OCI-M1 (cell line): Measurements from ENCODE around the gene C13orf46.

Experiments used
- DNase-seq: peaks from one replicate; lab custom pipeline; 2025; lab: John Stamatoyannopoulos, UW

C13orf46 gene

DNA sequence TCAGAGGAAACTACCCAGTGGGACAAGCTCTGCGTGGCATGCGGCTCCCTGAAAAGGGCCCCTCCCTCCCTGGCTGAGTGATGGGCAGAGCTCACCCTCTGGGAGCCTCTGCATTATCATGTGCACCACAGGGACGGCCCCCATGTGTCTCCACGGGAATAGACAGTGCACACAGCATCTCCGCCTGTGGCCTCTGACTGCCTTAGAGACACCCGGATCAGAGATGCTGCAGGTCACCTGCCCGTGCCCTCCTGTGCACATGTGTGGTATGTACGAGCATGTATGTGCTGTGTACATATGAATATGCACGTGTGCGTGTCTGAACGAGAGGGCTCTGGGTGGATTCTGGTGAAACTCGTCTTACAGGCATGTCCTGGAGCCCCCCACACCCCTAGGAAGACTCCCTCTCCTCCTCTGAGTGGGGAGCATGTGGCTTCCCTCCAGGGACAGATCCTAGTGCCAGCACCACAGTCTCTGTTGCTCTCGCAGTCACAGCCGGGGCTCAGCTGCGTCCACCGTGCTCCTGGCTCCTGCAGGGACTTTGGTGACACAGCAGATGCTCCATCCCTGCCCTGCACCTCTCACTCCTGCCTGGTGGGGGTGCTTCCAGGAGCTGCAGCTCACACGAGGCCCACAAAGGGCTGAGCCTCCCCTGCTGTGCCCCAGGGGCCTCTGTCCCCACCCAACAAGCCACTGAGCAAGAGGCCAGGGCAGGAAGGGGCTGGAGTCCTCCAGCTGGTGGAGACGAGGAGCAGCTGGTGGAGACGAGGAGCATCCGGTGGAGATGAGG is 19.6 kb downstream of the C13orf46 start:
- DNase-seq = no peak

DNA sequence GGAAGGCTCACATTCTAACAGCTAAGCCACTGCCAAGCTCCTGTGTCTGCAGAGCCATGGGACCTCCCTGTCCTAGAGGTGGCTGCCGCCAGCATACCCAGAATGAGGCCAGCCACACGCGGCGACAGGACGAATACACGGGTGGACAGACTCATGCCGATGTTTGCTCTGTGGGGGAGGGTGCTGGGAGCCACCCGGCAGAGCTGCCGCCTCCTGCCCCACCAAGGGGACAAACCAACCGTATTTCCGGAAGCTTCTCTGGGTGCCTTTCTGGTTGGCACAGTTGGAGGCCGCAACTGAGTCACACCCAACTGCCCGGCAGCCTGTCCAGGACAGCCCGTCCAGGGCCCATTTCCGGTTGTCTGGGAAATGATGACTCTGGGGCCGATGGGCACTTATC is 20.3 kb downstream of the C13orf46 start:
- no peak for DNase-seq

GRCh38 chr13:113952983-113953520 is 20.8 kb downstream of the C13orf46 start:
- DNase-seq = no peak

GRCh38 chr13:113952151-113952982 is 21.5 kb downstream of the C13orf46 start:
- no peak for DNase-seq

GRCh38 chr13:113951246-113951999 is 22.5 kb downstream of the C13orf46 start:
- peak; percentile 47 for DNase-seq

- no peak for DNase-seq
These were observed 23.2 kb downstream of the C13orf46 start for GRCh38 chr13:113950451-113951245.

GRCh38 chr13:113949546-113949945 is 24.3 kb downstream of the C13orf46 start:
- no peak for DNase-seq

DNA sequence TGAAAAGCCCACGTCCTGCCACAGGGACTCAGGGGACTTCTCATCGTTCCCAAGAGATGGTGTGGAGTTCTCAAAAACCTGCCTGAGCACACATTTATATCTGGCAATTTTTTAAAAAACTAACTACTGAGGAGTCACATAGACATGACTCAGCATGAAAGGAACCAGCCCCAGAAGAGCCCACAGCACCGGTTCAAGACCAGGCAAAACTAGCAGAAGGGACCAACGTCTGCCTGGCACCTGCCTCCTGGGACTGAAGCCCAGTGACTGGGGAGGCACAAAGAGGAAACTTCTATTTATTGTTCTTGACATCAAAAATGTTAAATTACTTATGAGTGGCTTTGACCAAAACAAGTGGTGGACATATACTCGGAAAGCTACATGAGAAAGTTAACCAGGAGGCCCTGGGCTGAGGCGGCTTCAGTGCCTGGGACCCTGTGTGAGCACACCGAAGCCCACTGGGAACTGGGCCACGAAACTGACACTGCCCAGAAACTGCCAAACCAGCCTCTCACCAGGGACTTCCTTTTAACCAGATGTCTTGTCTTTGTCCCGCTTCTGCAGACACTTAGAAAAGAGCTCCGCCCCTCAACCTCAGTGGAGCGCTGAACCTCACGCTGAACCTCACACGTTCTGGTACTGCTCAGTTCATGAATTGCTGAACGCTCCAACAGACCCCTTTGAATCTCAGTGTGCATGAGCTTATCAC is 25.7 kb downstream of the C13orf46 start:
- DNase-seq = no peak

DNA sequence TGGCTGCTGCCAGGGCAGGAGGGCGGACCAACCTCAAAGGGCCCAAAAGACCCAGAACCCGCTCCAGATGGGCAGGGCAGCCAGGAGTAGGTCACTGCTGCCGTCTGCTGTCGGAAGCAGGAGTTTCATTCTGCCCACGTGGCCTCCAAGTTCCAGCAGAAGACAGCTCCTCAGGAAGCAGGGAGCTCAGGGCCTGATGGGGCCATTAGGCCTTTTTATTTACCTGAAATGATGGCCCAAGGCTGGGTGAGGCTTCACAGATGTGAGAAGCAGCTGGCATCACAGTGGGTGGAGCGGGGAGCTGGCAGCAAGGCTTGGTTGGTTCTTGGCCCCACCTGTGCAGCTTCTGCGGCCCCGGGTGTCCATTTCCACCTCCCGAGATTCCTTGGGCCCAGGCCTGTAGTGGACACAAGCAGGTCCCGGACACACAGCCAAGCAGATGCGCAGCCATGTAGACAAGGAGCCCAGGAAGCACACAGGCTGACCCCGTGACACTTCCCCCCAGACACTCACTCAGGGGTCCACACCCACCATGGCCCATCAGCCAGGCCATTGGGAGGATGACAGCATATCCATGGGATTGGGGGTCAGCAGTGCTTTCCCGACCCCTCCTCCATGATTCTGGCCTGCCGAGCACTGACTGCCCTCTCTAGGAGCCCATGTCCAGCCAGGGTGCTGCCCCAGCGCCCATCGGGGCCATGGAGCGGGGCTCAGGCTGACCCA is 26.4 kb downstream of the C13orf46 start:
- DNase-seq = no peak

DNA sequence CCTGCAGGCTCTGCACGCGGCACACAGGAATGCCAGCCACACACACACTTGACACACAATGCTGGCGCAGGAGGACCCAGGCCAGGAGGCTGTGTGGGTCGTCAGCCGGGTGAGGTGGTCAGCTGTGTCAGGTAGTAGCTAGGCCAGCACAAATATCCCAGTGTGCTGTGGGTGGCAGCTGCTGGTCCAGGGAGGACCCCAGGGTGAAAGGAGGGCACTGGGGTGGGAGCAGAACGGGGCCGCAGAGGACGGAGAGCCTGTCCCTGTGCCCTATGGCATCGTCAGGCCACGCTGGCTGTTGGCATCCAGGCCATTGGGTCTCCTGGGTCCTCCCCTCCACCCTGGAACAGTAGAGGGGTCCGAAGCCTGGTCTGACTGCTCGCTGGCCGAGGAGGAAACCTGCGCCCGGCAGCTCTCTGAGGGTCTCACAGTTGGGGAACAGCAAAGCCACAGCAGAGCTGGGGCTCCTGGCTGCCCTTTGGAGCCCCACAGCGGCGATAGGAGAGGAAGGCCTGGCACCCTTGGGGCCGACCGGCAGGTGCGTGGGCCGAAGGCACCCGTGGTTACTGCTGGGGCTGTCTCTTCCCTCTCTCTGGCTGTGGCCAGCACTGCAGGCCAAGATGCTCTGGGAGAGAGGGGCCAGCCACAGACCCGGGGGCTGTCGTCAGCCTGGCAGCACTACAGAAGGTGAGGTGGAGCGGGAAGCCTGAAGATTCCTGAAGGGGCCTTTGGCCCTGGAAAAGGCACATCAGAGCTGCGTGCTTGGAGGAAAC is 27.3 kb downstream of the C13orf46 start:
- no peak for DNase-seq

DNA sequence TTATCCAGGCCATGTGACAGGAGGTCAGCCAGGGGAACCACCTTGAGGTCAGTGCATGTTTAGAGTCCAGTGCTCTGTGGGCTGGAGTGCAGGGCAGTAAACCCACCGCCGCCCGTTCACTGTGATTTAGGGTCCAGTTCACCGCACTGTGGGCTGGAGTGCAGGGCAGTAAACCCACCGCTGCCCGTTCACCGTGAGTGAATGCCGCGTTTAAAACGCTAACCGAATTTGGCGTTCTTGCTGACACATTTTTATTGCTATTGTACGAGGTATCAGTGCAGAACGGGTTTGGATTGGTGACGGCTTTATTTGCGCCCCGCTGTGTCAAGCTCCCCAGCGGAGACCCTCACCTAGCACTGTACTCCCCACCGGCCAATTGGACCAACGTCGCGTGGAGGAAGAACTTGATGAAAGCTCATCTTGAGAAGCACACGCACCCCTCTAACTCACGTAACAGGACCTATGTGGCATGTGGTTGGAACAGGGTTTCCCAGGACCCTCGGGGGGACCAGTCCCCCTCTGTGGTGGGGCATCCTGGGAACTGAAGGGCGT is 27.9 kb downstream of the C13orf46 start:
- no peak for DNase-seq

DNA sequence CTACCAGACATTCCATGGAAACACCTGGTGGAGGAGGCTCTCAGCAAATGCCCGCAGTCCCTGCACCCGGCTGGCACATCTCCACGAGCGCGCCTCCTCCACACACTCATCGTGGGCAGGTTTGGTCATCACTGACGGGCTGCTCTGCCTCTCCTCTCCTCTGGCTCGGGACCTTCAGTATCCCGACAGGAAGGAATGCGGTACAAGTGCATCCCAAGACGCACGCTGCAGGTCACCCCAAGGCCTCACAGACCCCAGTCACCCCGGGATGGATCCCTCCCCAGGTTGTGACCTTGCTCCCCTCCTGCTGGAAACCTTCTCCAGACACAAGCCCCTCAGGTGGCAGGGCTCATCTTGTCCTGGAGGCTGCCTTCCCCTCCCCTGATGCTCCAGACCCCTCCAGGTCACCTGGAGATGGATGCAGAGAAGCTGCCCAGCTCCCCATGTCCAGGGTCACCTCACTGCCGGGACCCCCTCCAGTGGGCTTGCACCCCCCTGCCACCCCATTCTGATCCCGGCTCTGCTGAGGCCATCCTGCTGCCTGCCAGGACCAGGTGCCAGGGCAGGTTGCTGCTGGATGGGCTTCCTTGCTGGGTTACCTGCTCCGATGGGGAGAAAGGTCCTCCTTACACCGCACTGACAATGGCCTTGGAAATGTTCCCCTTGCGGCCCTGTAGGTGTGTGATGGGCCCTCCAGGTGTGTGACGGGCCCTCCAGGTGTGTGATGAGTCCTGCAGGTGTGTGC is 29.9 kb downstream of the C13orf46 start:
- DNase-seq = no peak

GRCh38 chr13:113942591-113943103 is 31.2 kb downstream of the C13orf46 start:
- no peak for DNase-seq

DNA sequence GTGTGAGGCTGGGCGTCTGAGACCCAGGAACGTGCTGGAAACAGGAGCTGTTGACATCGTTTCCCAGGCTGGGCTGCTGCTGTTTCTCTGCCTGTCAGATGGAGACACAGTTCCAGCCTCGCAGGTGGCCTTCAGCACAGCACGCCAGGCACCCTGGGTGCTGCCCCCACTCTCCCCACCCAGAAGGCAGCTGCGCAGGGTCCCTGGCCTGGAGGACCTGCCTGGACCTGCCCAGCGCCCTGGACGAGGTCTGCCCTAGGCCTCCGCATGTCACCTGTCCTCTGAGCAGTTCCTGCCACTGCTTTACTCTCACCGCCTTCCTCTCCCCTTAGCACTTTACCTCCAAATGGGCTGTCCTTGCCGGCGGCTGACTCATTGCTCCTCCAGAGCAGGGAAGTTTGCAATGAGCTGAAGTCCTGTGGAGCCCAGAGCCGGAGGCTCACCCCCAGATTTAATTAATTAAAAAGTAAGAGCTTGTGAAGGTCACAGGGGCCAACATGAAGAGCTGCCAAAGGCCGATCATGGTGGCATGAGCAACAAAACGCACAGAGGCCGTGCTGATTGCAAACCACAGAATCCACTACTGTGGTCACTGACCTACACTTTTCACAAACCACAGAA is 32.2 kb downstream of the C13orf46 start:
- DNase-seq = no peak

- DNase-seq = no peak
These were observed 34.0 kb downstream of the C13orf46 start for GRCh38 chr13:113939944-113940297.

DNA sequence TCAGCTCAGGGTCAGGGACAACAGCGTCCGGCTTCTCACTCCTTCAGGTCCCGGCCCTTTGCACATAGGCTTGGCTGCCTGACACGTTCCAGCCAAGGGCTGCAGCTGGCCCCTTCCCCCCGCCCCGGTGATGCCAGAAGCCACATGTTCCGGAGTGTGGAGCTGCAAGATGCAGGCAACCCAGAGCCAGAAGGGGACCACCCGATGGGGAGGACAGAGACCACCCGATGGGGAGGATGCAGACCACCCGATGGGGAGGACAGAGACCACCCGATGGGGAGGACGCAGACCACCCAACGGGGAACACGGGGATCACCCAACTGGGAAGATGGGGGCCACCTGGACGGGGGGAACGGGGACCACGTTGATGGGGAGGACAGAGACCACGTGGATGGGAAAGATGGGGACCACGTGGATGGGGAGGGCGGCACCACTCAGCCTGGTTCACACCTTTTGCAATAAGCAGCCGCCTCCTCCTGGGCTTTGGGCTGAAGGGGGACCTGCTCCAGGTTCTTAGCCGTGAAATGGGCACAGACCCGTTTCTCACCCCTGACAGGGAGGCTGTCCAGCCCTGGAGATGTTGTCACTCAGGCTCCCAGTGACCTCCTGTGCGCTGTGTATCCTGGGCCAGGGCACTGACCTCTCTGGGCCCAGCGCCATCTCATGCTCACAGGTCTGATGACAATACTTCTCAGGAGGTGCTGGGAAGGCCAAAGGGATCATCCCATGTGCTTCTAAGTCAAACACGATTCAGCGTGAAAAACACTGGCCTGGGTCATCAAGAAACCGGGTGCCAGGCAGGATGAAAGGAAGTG is 34.5 kb downstream of the C13orf46 start:
- DNase-seq = no peak

GRCh38 chr13:113938716-113939115 is 35.2 kb downstream of the C13orf46 start:
- DNase-seq = no peak
